Measurements from ENCODE around the gene ARL4D. TPM values are rescaled to one million over a fixed set of nuclear protein-coding genes. Genes with fewer than 3 reads are reported as not detected.
A peak's percentile ranks its signal among the peaks of the same experiment; 100 is the strongest.

The ARL4D gene
- total RNA-seq, 1 experiment from 2014 or later: 4.5 TPM

GRCh38 chr17:43389046-43389947, 9.5 kb upstream of the ARL4D start:
- CTCF ChIA-PET: interaction anchor here (1.0 kb wide), 1 partner anchor 95 kb away, joined by 8 read pairs; the partner anchor contains the start of gene DHX8
- H3K27me3 ChIP-seq (ENCODE audit: control insufficient read depth, insufficient read depth, low read length): no peaks in the 10 kb centered on the region
- TF ChIP-seq TCF7L2 (IDR thresholded peaks at IDR 0.05; ENCODE audit: low read depth, low read length) (no peak), REST (IDR thresholded peaks at IDR 0.05; ENCODE audit: insufficient read depth in 1 of 2, low read depth in 2 of 2, low read length in 1 of 2) (no peak), CTCF (IDR thresholded peaks at IDR 0.05) (peak; percentile 84), POLR2AphosphoS5 (IDR thresholded peaks at IDR 0.05; ENCODE audit: low read depth, low read length) (peak; percentile 7; the same call in 1 of the 2 replicates), SIN3A (IDR thresholded peaks at IDR 0.05; ENCODE audit: borderline replicate concordance, insufficient read depth, low read depth, low read length) (no peak)
- POLR2A ChIA-PET: interaction anchor here (0.9 to 1.9 kb wide), 3 partner anchors 21 to 95 kb away, joined by 3 to 19 read pairs (median 4); partner anchors contain the start of gene DHX8
- H3K4me1 ChIP-seq (ENCODE audit: control insufficient read depth, insufficient read depth, low read length): peaks cover 4% of the 10 kb centered on the region
- DNase-seq (ENCODE audit: low read depth, low spot score) (no peak), ATAC-seq (peak; percentile 78)
- BruUV-seq (replicated peaks): no TSS peak
- intact Hi-C loops (cut with micrococcal nuclease; ENCODE audit: unreplicated experiment) (no loop called here), in situ Hi-C loops (cut with HindIII; ENCODE audit: low pct_unique_long_range_greater_than_20kb, low sequenced_read_pairs) (no loop called here)
- H3K9me3 ChIP-seq (ENCODE audit: control insufficient read depth, insufficient read depth, low read depth, low read length): no peaks in the 10 kb centered on the region
- H3K36me3 ChIP-seq (ENCODE audit: control insufficient read depth, insufficient read depth, low read length): no peaks in the 10 kb centered on the region
- peak overlapping the region; percentile 90 for H3K27ac ChIP-seq (ENCODE audit: low read length)
- peak overlapping the region; percentile 61 to 65 for H3K4me3 ChIP-seq (ENCODE audit: low read depth in 2 of 2, low read length in 2 of 2)

GRCh38 chr17:43392397-43392796, 6.4 kb upstream of the ARL4D start:
- intact Hi-C loops (cut with micrococcal nuclease; ENCODE audit: unreplicated experiment) (no loop called here), in situ Hi-C loops (cut with HindIII; ENCODE audit: low pct_unique_long_range_greater_than_20kb, low sequenced_read_pairs) (no loop called here)
- BruUV-seq (replicated peaks): no TSS peak
- ATAC-seq (no peak), DNase-seq (ENCODE audit: low read depth, low spot score) (no peak)
- H3K9me3 ChIP-seq (ENCODE audit: control insufficient read depth, insufficient read depth, low read depth, low read length): no peaks in the 10 kb centered on the region
- no peaks in the 10 kb centered on the region for H3K36me3 ChIP-seq (ENCODE audit: control insufficient read depth, insufficient read depth, low read length)
- H3K27me3 ChIP-seq (ENCODE audit: control insufficient read depth, insufficient read depth, low read length): no peaks in the 10 kb centered on the region
- CTCF ChIA-PET: no interaction called here
- no peak overlapping the region for H3K4me3 ChIP-seq (ENCODE audit: low read depth in 2 of 2, low read length in 2 of 2)
- no peak for TF ChIP-seq SIN3A (IDR thresholded peaks at IDR 0.05; ENCODE audit: borderline replicate concordance, insufficient read depth, low read depth, low read length)
- no peak for TF ChIP-seq TCF7L2 (IDR thresholded peaks at IDR 0.05; ENCODE audit: low read depth, low read length)
- no peak for TF ChIP-seq REST (IDR thresholded peaks at IDR 0.05; ENCODE audit: insufficient read depth in 1 of 2, low read depth in 2 of 2, low read length in 1 of 2)
- no peak for TF ChIP-seq CTCF (IDR thresholded peaks at IDR 0.05)
- no peak for TF ChIP-seq POLR2AphosphoS5 (IDR thresholded peaks at IDR 0.05; ENCODE audit: low read depth, low read length)
- POLR2A ChIA-PET: no interaction called here
- H3K4me1 ChIP-seq (ENCODE audit: control insufficient read depth, insufficient read depth, low read length): peaks cover 4% of the 10 kb centered on the region
- H3K27ac ChIP-seq (ENCODE audit: low read length): no peak overlapping the region

Measured in Panc1 (cell line).